NCI-H2081 treated with DMSO at 0.1 percent for 48 hours (cell line): ENCODE measurements around the gene SH2B3.
"Not testable (repeated sequence)": the region's sequence is repeated elsewhere in the genome, so short reads cannot be mapped to it uniquely, and the experiment has no call there.

ENCODE experiments used
- DNase-seq: peaks from one replicate; lab custom pipeline; 2025; lab: John Stamatoyannopoulos, UW

Gene SH2B3

GRCh38 chr12:111387747-111388323 is 17.9 kb upstream of the SH2B3 start:
- DNase-seq = no peak

GRCh38 chr12:111389635-111390034 is 16.1 kb upstream of the SH2B3 start:
- no peak for DNase-seq

- DNase-seq = no peak
Measured at GRCh38 chr12:111390910-111391309, 14.8 kb upstream of the SH2B3 start.

GRCh38 chr12:111393700-111394300 is 11.9 kb upstream of the SH2B3 start:
- no peak for DNase-seq

- DNase-seq = no peak
Measured at GRCh38 chr12:111394480-111394879, 11.2 kb upstream of the SH2B3 start.

GRCh38 chr12:111395336-111396187 is 10.2 kb upstream of the SH2B3 start:
- no peak for DNase-seq

- not testable (repeated sequence) for DNase-seq
Measured at GRCh38 chr12:111396271-111396670, 9.5 kb upstream of the SH2B3 start.

GRCh38 chr12:111396726-111397445 is 8.8 kb upstream of the SH2B3 start:
- no peak for DNase-seq

GRCh38 chr12:111398530-111398929 is 7.2 kb upstream of the SH2B3 start:
- no peak for DNase-seq

- DNase-seq = not testable (repeated sequence)
Measured at GRCh38 chr12:111399741-111400404, 5.8 kb upstream of the SH2B3 start.

- no peak for DNase-seq
Measured at GRCh38 chr12:111401167-111401605, 4.5 kb upstream of the SH2B3 start.

- not testable (repeated sequence) for DNase-seq
Measured at GRCh38 chr12:111402490-111402824, 3.3 kb upstream of the SH2B3 start.

GRCh38 chr12:111404362-111405148 is 1.2 kb upstream of the SH2B3 start:
- DNase-seq = no peak

- DNase-seq = peak; percentile 65
Measured at GRCh38 chr12:111405149-111405858, 419 bp upstream of the SH2B3 start.

- DNase-seq = no peak
Measured at GRCh38 chr12:111406474-111407376, 1.0 kb downstream of the SH2B3 start.

- DNase-seq = no peak
Measured at GRCh38 chr12:111407377-111408115, 1.8 kb downstream of the SH2B3 start.

GRCh38 chr12:111408116-111408440 is 2.4 kb downstream of the SH2B3 start:
- no peak for DNase-seq

- DNase-seq = no peak
Measured at GRCh38 chr12:111408686-111409402, 3.1 kb downstream of the SH2B3 start.
